ENCODE data around the gene SYTL3. TPM values are rescaled to one million over a fixed set of nuclear protein-coding genes. Genes with fewer than 3 reads are reported as not detected.

The SYTL3 gene
- polyA plus RNA-seq, 1 donor (not counting 4 experiments of a cell fraction or from before 2014, with no cell fraction given) = 1.4 TPM

GRCh38 chr6:158785036-158785435, 135.2 kb downstream of the SYTL3 start:
- Histone ChIP-seq H2AFZ (ENCODE audit: control insufficient read depth, low read length) (no peak overlapping the region), H3K9me1 (ENCODE audit: control insufficient read depth, extremely low read depth, insufficient read depth, low read length) (peaks cover 4% of the 10 kb centered on the region), H3K4me2 (ENCODE audit: control insufficient read depth, extremely low read depth, insufficient read depth, low read depth, low read length) (no peak overlapping the region), H3K27me3 (ENCODE audit: control insufficient read depth, extremely low read depth, insufficient read depth, low read length) (no peaks in the 10 kb centered on the region), H3K4me3 (ENCODE audit: control insufficient read depth in 2 of 3, extremely low read depth in 1 of 3, insufficient read depth in 2 of 3, low read depth in 1 of 3, low read length in 3 of 3) (no peak overlapping the region), H4K20me1 (ENCODE audit: control insufficient read depth, extremely low read depth, insufficient read depth, low read length) (no peaks in the 10 kb centered on the region), H3K9me3 (ENCODE audit: control insufficient read depth, low read depth, low read length) (no peaks in the 10 kb centered on the region), H3K9ac (ENCODE audit: control insufficient read depth, extremely low read depth, insufficient read depth, low read length) (no peak overlapping the region), H3K27ac (ENCODE audit: control insufficient read depth, insufficient read depth, low read length) (peak overlapping the region; percentile 1), H3K79me2 (ENCODE audit: control insufficient read depth, insufficient read depth, low read length) (peaks cover 64% of the 10 kb centered on the region), H3K36me3 (ENCODE audit: control insufficient read depth in 2 of 2, extremely low read depth in 1 of 2, insufficient read depth in 2 of 2, low read length in 2 of 2) (peaks cover 57 to 75% of the 10 kb centered on the region in 2 experiments), H3K4me1 (ENCODE audit: control insufficient read depth, extremely low read depth, insufficient read depth, low read length) (peaks cover 78% of the 10 kb centered on the region)
- TF ChIP-seq CTCF (optimal IDR thresholded peaks at IDR 0.05 in 1 of 3, IDR thresholded peaks at IDR 0.05 in 1 of 3, conservative IDR thresholded peaks at IDR 0.05 in 1 of 3; ENCODE audit: extremely low read depth in 1 of 3, insufficient read depth in 2 of 3, low read length in 3 of 3) (no peak), EZH2 (IDR thresholded peaks at IDR 0.05; ENCODE audit: low read length) (no peak)
- DNase-seq (ENCODE audit: low read depth, low spot score) (no peak), FAIRE-seq (no peak)
- dilution Hi-C loops (cut with MboI; ENCODE audit: extremely low pct_ligation_motif_present, low sequenced_read_pairs) = no loop called here

- H4K20me1 ChIP-seq (ENCODE audit: control insufficient read depth, extremely low read depth, insufficient read depth, low read length) = no peaks in the 10 kb centered on the region
- peaks cover 8% of the 10 kb centered on the region for H3K9me1 ChIP-seq (ENCODE audit: control insufficient read depth, extremely low read depth, insufficient read depth, low read length)
- no peak overlapping the region for H2AFZ ChIP-seq (ENCODE audit: control insufficient read depth, low read length)
- H3K27me3 ChIP-seq (ENCODE audit: control insufficient read depth, extremely low read depth, insufficient read depth, low read length) = no peaks in the 10 kb centered on the region
- H3K9me3 ChIP-seq (ENCODE audit: control insufficient read depth, low read depth, low read length) = no peaks in the 10 kb centered on the region
- peaks cover 44 to 58% of the 10 kb centered on the region in 2 experiments for H3K36me3 ChIP-seq (ENCODE audit: control insufficient read depth in 2 of 2, extremely low read depth in 1 of 2, insufficient read depth in 2 of 2, low read length in 2 of 2)
- TF ChIP-seq CTCF (optimal IDR thresholded peaks at IDR 0.05 in 1 of 3, IDR thresholded peaks at IDR 0.05 in 1 of 3, conservative IDR thresholded peaks at IDR 0.05 in 1 of 3; ENCODE audit: extremely low read depth in 1 of 3, insufficient read depth in 2 of 3, low read length in 3 of 3) (no peak), EZH2 (IDR thresholded peaks at IDR 0.05; ENCODE audit: low read length) (no peak)
- DNase-seq (ENCODE audit: low read depth, low spot score) (no peak), FAIRE-seq (no peak)
- H3K4me3 ChIP-seq (ENCODE audit: control insufficient read depth in 2 of 3, extremely low read depth in 1 of 3, insufficient read depth in 2 of 3, low read depth in 1 of 3, low read length in 3 of 3) = peak overlapping the region in 1 of 3 experiments; percentile 30
- peaks cover 64% of the 10 kb centered on the region for H3K79me2 ChIP-seq (ENCODE audit: control insufficient read depth, insufficient read depth, low read length)
- peaks cover 79% of the 10 kb centered on the region for H3K4me1 ChIP-seq (ENCODE audit: control insufficient read depth, extremely low read depth, insufficient read depth, low read length)
- H3K4me2 ChIP-seq (ENCODE audit: control insufficient read depth, extremely low read depth, insufficient read depth, low read depth, low read length) = peak overlapping the region; percentile 47
- H3K27ac ChIP-seq (ENCODE audit: control insufficient read depth, insufficient read depth, low read length) = peak overlapping the region; percentile 63
- dilution Hi-C loops (cut with MboI; ENCODE audit: extremely low pct_ligation_motif_present, low sequenced_read_pairs) = no loop called here
- H3K9ac ChIP-seq (ENCODE audit: control insufficient read depth, extremely low read depth, insufficient read depth, low read length) = no peak overlapping the region
Observed at GRCh38 chr6:158786645-158787304, 136.9 kb downstream of the SYTL3 start.

Measured in keratinocyte (primary cell).